HCT116 (cell line): ENCODE measurements around the gene ENTREP1.

Source experiments
- EZH2 ChIP-seq: fragments of 200-600 bp; sonication (generic); IDR thresholded peaks from 2 replicates; pipeline ENCODE4 v1.6.1; 2017; ENCODE audit warnings: antibody characterized with exemption, mixed run types
- FOSL1 ChIP-seq: IDR thresholded peaks from 2 replicates; pipeline ENCODE4 v1.6.1; 2012; ENCODE audit warnings: low read depth
- JUND ChIP-seq: IDR thresholded peaks from 2 replicates; pipeline ENCODE4 v1.6.1; 2012
- POLR2A ChIP-seq: IDR thresholded peaks from 2 replicates; pipeline ENCODE4 v1.7.0; 2011; ENCODE audit warnings: borderline replicate concordance; ENCODE audit not compliant: insufficient read depth, insufficient read length; ENCODE audit errors: extremely low read depth
- TF ChIP-seq, protein P1 (sequence below), 3 experiments: fragments of 200-600 bp in 1 of 3; sonication (generic) in 1 of 3; IDR thresholded peaks in 2 of 3; conservative IDR thresholded peaks in 1 of 3; 2 replicates each; pipeline ENCODE4 v1.5.1; 2012 to 2017; ENCODE audit warnings: low read depth in 2 of 3, low read length in 2 of 3, antibody characterized with exemption in 1 of 3, borderline replicate concordance in 1 of 3, control low read depth in 1 of 3, mild to moderate bottlenecking in 1 of 3, mixed read lengths in 1 of 3, mixed run types in 1 of 3, moderate library complexity in 1 of 3; ENCODE audit not compliant: insufficient read depth in 1 of 3
- TF ChIP-seq, protein P2 (sequence below): IDR thresholded peaks from 2 replicates; pipeline ENCODE4 v1.6.1; 2012

DNA sequence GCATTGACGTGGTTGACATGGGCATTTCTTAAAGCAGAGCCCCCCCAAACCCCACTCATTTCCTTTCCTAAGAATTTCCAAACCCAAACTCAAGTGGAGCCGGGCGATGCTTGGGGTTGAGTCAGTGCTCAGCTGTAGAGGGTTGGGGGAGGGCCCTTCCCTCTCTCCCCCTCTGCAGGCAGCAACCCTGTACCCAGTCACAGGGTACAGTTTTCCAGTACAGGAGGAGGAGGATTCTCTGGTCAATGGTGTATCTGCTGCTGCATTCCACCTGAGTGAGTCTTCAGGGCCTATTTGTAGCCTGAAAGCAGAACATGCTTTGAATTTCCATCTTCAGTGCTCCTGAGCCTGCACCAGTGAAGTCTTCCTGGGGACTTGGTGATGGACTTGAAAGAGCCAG lies 55.8 kb downstream of the ENTREP1 start:
- TF ChIP-seq, protein P1, sequence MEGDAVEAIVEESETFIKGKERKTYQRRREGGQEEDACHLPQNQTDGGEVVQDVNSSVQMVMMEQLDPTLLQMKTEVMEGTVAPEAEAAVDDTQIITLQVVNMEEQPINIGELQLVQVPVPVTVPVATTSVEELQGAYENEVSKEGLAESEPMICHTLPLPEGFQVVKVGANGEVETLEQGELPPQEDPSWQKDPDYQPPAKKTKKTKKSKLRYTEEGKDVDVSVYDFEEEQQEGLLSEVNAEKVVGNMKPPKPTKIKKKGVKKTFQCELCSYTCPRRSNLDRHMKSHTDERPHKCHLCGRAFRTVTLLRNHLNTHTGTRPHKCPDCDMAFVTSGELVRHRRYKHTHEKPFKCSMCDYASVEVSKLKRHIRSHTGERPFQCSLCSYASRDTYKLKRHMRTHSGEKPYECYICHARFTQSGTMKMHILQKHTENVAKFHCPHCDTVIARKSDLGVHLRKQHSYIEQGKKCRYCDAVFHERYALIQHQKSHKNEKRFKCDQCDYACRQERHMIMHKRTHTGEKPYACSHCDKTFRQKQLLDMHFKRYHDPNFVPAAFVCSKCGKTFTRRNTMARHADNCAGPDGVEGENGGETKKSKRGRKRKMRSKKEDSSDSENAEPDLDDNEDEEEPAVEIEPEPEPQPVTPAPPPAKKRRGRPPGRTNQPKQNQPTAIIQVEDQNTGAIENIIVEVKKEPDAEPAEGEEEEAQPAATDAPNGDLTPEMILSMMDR (IDR thresholded peaks at IDR 0.05 in 2 of 3, conservative IDR thresholded peaks at IDR 0.05 in 1 of 3; ENCODE audit: borderline replicate concordance in 1 of 3, insufficient read depth in 1 of 3, low read depth in 2 of 3, low read length in 2 of 3), result no peak
- TF ChIP-seq POLR2A (no peak), JUND (no peak), EZH2 (no peak), FOSL1 (no peak)
- TF ChIP-seq, protein P2, sequence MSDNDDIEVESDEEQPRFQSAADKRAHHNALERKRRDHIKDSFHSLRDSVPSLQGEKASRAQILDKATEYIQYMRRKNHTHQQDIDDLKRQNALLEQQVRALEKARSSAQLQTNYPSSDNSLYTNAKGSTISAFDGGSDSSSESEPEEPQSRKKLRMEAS, result no peak
